K562 (cell line): ENCODE data around the gene OBSL1. TPM values are rescaled to one million over a fixed set of nuclear protein-coding genes. Genes with fewer than 3 reads are reported as not detected.

ENCODE experiments used
- ARHGAP35 ChIP-seq: fragments of 450-650 bp; IDR thresholded peaks from 2 replicates; pipeline ENCODE4 v1.6.1; 2018; ENCODE audit not compliant: partially characterized antibody
- CBFA2T2 ChIP-seq: fragments of 450-650 bp; conservative IDR thresholded peaks from 2 replicates; pipeline ENCODE4 v1.6.1; 2017; ENCODE audit warnings: mild to moderate bottlenecking
- CBX2 ChIP-seq: fragments of 200-600 bp; sonication (generic); IDR thresholded peaks from one replicate; pipeline ENCODE4 v1.6.1; 2012; ENCODE audit warnings: mild to moderate bottlenecking, low read length, inconsistent platforms; ENCODE audit not compliant: insufficient read depth, poor library complexity, severe bottlenecking
- COPS2 ChIP-seq: fragments of 450-650 bp; conservative IDR thresholded peaks from 2 replicates; pipeline ENCODE4 v1.6.1; 2016; ENCODE audit warnings: mild to moderate bottlenecking, moderate library complexity
- CREBBP ChIP-seq: IDR thresholded peaks from one replicate; pipeline ENCODE4 v1.6.1; 2012; ENCODE audit warnings: low read depth, mild to moderate bottlenecking, control low read depth, inconsistent platforms, low read length
- CREM ChIP-seq: IDR thresholded peaks from 2 replicates; pipeline ENCODE4 v1.6.1; 2014; ENCODE audit warnings: antibody characterized with exemption, low read depth
- DIDO1 ChIP-seq: fragments of 450-650 bp; IDR thresholded peaks from 2 replicates; pipeline ENCODE4 v1.6.1; 2016; ENCODE audit warnings: low read depth, missing biosample characterization, missing genetic modification characterization
- EP400 ChIP-seq: fragments of 450-650 bp; IDR thresholded peaks from 2 replicates; pipeline ENCODE4 v1.6.1; 2017; ENCODE audit warnings: antibody characterized with exemption, mild to moderate bottlenecking, moderate library complexity
- ERF ChIP-seq: fragments of 450-650 bp; formaldehyde crosslinking; IDR thresholded peaks from 2 replicates; pipeline ENCODE4 v1.4.0; 2020; ENCODE audit warnings: mild to moderate bottlenecking, mixed read lengths
- FUS ChIP-seq: fragments of 200-400 bp; formaldehyde crosslinking; optimal IDR thresholded peaks from 2 replicates; pipeline ENCODE3; 2017; ENCODE audit warnings: low read depth, low read length
- HMG20B ChIP-seq: fragments of 250-450 bp; sonication (Bioruptor Pico); IDR thresholded peaks from 2 replicates; pipeline ENCODE4 v1.5.0; 2021; ENCODE audit warnings: mild to moderate bottlenecking
- MCM2 ChIP-seq: fragments of 450-650 bp; IDR thresholded peaks from 2 replicates; pipeline ENCODE4 v1.6.1; 2017; ENCODE audit warnings: low read depth, mild to moderate bottlenecking
- NR1H2 ChIP-seq: sonication (generic); formaldehyde crosslinking; IDR thresholded peaks from 2 replicates; pipeline ENCODE4 v1.4.0; 2020; ENCODE audit warnings: mild to moderate bottlenecking, missing genetic modification reagents
- PREB ChIP-seq: sonication (generic); formaldehyde crosslinking; IDR thresholded peaks from 2 replicates; pipeline ENCODE4 v1.8.1; 2023; ENCODE audit warnings: mild to moderate bottlenecking, missing genetic modification reagents
- PRMT5 ChIP-seq: sonication (generic); formaldehyde crosslinking; IDR thresholded peaks from 2 replicates; pipeline ENCODE4 v1.5.0; 2020; ENCODE audit warnings: missing genetic modification reagents
- RB1 ChIP-seq: fragments of 450-650 bp; IDR thresholded peaks from 2 replicates; pipeline ENCODE4 v1.6.1; 2017; ENCODE audit warnings: low read depth, mild to moderate bottlenecking
- SMARCE1 ChIP-seq: fragments of 450-650 bp; IDR thresholded peaks from 2 replicates; pipeline ENCODE4 v1.7.1; 2016; ENCODE audit warnings: mild to moderate bottlenecking
- XRCC3 ChIP-seq: fragments of 450-650 bp; IDR thresholded peaks from 2 replicates; pipeline ENCODE4 v1.6.1; 2017; ENCODE audit warnings: mild to moderate bottlenecking, moderate library complexity
- ZBTB33 ChIP-seq: sonication (generic); formaldehyde crosslinking; IDR thresholded peaks from 2 replicates; pipeline ENCODE4 v1.8.1; 2023; ENCODE audit warnings: mild to moderate bottlenecking, missing genetic modification reagents
- ZKSCAN8 ChIP-seq: fragments of 200-800 bp; sonication (Bioruptor generic); IDR thresholded peaks from 2 replicates; pipeline ENCODE4 v1.6.1; 2016; ENCODE audit warnings: missing genetic modification characterization, missing compliant biosample characterization
- ZNF23 ChIP-seq: fragments of 250-450 bp; sonication (Bioruptor Pico); IDR thresholded peaks from 2 replicates; pipeline ENCODE4 v1.4.0; 2020; ENCODE audit warnings: mild to moderate bottlenecking
- ZNF551 ChIP-seq: fragments of 250-450 bp; sonication (Bioruptor Pico); IDR thresholded peaks from 2 replicates; pipeline ENCODE4 v1.5.0; 2021; ENCODE audit warnings: mild to moderate bottlenecking, moderate library complexity
- ZNF583 ChIP-seq: fragments of 250-450 bp; sonication (Bioruptor Pico); IDR thresholded peaks from 2 replicates; pipeline ENCODE4 v1.4.0; 2020
- ZNF764 ChIP-seq: fragments of 250-450 bp; sonication (Bioruptor Pico); IDR thresholded peaks from 2 replicates; pipeline ENCODE4 v1.4.0; 2020; ENCODE audit warnings: low read depth, mild to moderate bottlenecking, moderate library complexity
- ZNF766 ChIP-seq: fragments of 200-800 bp; sonication (Bioruptor generic); conservative IDR thresholded peaks from 2 replicates; pipeline ENCODE4 v1.6.1; 2016; ENCODE audit warnings: missing genetic modification characterization, missing compliant biosample characterization
- polyA plus RNA-seq, 8 experiments: library from polyadenylated mRNA; depleted of rRNA in 4 of 8; stranded (reverse) in 5 of 8; unstranded in 3 of 8; fragments of >200 nt; fragmentation: Nextera tagmentation in 2 of 8; fragmentation: Illumina TruSeq in 1 of 8; extraction: Ambion mirVana in 2 of 8; extraction: Trizol in 1 of 8; gene quantifications; 2 replicates each; pipeline versions ENCODE4 v1.2.1 to v1.2.3, GENCODE V29; 2011 to 2014; ENCODE audit warnings: inconsistent platforms in 1 of 8, missing spikeins in 1 of 8
- total RNA-seq, 7 experiments: library from RNA; depleted of rRNA in 6 of 7; stranded (reverse); fragments of >200 nt in 6 of 7; fragmentation: Illumina TruSeq in 2 of 7; extraction: Trizol in 2 of 7; gene quantifications; 2 replicates each; pipeline versions ENCODE4 v1.2.1 to v1.2.3, GENCODE V29; 2011 to 2021; ENCODE audit warnings: low replicate concordance in 1 of 7
- TF ChIP-seq, protein P1 (sequence below): sonication (generic); formaldehyde crosslinking; IDR thresholded peaks from 2 replicates; pipeline ENCODE4 v1.8.1; 2023; ENCODE audit warnings: mild to moderate bottlenecking, missing genetic modification reagents, moderate library complexity
- TF ChIP-seq, protein P2 (sequence below): fragments of 250-450 bp; sonication (Bioruptor Pico); IDR thresholded peaks from 2 replicates; pipeline ENCODE4 v1.8.0; 2021; ENCODE audit warnings: moderate library complexity, mild to moderate bottlenecking, inconsistent platforms

The OBSL1 gene
- total and polyA plus RNA-seq, 9 of the 15 experiments (the other 6 are each of a cell fraction or from before 2014, with no cell fraction given) = 1.2 to 26.6 (median 8.6) TPM

DNA sequence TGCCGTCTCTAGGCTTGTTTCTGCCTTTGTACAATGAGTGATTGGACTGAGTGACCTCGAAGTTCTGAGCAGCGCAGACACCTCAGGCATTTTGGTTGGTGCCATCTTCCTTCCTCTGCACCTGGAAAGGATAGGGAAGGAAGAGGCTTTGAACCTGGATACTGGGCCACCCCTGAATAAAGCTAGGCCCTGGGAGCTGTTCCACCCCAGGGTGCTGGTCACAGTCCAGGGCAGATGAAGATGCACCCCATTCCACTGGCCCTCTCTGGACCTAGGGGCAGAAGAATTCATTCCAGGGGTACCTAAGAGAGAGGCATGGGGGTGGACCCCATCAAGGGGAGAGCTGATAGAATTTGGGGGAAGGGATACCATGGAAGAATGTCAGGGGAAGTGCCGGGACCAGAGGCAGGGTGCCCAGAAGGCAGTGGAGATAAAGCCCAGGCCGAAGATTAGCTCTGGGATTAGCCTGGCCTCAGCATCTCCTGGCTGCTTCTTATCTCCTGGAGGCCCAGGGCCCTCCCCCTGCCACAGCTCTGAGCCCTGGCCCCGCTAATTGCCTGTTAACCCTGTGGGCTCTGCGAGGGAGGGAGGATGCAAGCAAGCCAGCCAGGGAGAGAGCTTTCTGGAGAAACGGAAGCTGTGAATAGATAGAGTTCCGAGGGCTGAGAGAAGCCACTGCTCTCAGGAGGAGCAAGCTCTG lies 45.7 kb downstream of the OBSL1 start (continued):
- TF ChIP-seq ERF (CRISPR knock-in tag) (no peak), ZNF23 (CRISPR knock-in tag) (no peak), SMARCE1 (peak; percentile 93), XRCC3 (no peak), ZNF583 (no peak), ZNF551 (CRISPR knock-in tag) (no peak), CREBBP (no peak), ZNF766 (CRISPR knock-in tag) (0 out of 2 replicates have a peak, but pooled peaks have one; percentile 48), COPS2 (no peak), ZBTB33 (no peak), PRMT5 (CRISPR knock-in tag) (no peak), EP400 (no peak), CBFA2T2 (peak; percentile 91), ZNF764 (no peak), NR1H2 (CRISPR knock-in tag) (no peak), CBX2 (no peak), ZKSCAN8 (CRISPR knock-in tag) (peak; percentile 58; the same call in 1 of the 2 replicates), HMG20B (CRISPR knock-in tag) (no peak), FUS (no peak), PREB (CRISPR knock-in tag) (no peak), CREM (peak; percentile 60; the same call in 1 of the 2 replicates), MCM2 (no peak), RB1 (no peak; the same call in 1 of the 2 replicates), ARHGAP35 (no peak), DIDO1 (no peak)
- TF ChIP-seq, protein P1, sequence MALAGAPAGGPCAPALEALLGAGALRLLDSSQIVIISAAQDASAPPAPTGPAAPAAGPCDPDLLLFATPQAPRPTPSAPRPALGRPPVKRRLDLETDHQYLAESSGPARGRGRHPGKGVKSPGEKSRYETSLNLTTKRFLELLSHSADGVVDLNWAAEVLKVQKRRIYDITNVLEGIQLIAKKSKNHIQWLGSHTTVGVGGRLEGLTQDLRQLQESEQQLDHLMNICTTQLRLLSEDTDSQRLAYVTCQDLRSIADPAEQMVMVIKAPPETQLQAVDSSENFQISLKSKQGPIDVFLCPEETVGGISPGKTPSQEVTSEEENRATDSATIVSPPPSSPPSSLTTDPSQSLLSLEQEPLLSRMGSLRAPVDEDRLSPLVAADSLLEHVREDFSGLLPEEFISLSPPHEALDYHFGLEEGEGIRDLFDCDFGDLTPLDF (CRISPR knock-in tag) = no peak; the same call in 1 of the 2 replicates
- TF ChIP-seq, protein P2, sequence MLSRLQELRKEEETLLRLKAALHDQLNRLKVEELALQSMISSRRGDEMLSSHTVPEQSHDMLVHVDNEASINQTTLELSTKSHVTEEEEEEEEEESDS (CRISPR knock-in tag) = no peak
